NCI-H146 (cell line): Measurements from ENCODE around the gene CYGB.

Experiments
- DNase-seq: peaks from one replicate; lab custom pipeline; 2025; lab: John Stamatoyannopoulos, UW

CYGB gene

DNA sequence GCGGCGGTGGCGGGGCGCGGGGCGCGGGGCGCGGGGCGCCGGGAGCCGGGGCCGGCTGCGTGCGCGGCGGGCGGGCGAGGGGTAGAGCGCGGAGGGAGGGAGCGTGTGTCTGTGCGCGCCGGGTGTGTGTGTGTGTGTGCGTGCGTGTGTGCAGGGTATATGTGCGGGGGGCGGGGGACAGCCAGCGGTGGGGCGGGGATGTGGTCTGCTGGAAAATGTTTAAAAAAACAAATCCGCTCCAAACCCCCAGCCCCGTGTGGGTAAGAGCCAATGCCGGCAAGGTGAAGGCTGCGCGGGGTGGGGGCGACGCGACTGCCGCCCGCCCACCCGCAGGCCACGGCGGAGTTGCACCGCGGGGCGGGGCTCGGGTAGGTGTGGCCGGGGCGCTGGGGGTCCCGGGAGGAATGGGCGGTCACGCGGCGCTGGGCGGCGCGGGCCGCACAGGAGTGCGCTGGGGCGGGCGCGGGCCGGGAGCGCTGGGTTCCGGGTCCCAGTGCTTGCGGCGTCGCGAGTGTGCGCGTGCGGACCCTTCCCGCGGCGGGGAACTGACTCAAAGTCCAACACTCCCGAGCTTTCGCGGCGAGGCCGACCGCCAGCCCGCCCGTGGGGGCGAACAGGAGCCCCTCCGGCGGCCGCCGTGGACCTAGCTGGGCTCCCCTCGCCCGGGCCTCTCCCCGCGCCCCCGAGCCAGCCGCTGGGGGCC, at the start of gene CYGB:
Gene CYGB (minus strand): TSS at position 132 of the 703 bp plus-strand sequence. CDS start 167 bp downstream, outside the sequence.
- DNase-seq, result peak; percentile 29

DNA sequence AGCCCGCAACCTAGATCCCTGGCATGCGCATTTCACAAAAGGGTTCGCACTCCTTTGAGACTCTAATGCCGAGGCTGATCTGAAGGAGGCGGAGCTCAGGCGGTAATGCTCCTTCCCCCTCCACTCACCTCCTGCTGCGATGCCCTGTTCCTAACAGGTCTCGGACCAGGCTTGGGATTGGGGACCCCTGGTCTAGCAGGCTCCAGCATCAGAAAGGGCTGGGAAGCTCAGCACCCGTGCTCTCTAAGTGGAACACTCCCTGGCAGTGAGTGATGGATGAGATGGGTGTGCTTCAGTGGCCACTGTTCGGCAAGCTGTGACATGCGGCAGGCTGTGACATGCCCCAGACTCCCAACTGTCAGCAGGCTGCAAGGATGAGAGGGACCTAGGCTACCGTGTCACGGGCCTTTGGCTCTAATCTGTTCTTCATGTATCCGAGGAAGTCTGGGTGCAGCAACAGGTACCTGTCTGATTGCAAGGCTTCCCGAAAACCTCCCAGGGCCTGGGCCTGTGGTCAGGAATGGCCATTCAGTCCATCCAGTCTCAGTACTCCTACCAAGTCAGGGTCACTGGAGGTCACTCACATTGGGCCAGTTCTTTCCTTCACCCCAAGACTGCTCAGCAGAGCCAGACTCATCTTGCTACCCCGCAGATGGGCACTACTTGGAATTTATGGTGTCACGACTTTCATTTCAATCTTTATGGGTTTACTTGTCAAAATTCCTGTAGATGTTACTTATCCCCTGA, 49.4 kb upstream of the CYGB start:
- DNase-seq, result peak; percentile 90

DNA sequence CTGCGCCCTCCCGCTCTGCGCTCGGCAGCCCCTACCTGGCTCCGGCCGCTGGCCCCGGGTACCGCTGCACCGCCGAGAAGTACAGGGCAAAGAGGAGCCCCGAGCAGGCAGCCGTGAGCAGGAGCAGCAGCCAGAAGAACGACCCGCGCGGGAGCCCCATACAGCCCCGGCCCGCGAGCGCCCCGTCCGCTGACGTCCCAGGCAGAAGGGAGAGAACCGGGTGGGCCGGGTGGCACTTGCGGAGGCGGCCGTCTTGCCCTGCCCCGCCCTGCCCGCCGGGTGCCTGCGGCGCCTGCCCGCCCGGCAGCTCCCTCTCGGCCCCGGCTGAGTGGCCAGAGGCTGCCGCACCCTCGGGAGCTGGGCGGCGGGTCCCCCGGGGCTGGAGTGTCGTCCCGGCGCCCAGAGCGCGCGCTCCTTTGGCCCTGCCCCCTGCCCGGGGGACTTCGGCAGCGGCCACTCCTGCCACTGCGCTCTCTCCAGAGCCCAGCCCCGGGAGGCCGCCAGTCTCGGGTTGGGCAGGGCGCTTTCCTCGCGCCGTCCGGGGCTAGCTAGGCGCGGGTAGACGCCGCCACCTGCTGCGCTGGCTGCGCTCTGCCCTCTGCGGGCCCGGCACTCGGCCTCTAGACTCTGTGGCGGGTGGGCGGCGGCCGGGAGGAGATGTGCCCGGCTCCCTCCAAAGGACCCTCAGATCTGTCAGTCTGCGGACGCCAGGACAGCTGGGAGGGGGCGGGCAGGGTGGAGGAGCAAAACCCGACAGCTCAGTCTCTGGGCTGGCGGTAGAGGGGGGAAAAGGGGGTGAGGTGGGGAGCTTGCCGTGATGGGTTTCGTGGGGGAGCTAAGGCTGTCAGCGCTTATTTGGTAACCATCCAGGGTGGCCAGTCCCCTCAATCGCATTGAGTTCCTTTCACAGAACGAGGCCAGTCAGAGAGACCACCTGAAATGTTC, 48.4 kb upstream of the CYGB start, which contains the start of gene ST6GALNAC2:
Gene ST6GALNAC2 (minus strand): TSS at position 212 of the 945 bp plus-strand sequence. CDS start 52 bp downstream, at position 160.
- peak; percentile 83 for DNase-seq

DNA sequence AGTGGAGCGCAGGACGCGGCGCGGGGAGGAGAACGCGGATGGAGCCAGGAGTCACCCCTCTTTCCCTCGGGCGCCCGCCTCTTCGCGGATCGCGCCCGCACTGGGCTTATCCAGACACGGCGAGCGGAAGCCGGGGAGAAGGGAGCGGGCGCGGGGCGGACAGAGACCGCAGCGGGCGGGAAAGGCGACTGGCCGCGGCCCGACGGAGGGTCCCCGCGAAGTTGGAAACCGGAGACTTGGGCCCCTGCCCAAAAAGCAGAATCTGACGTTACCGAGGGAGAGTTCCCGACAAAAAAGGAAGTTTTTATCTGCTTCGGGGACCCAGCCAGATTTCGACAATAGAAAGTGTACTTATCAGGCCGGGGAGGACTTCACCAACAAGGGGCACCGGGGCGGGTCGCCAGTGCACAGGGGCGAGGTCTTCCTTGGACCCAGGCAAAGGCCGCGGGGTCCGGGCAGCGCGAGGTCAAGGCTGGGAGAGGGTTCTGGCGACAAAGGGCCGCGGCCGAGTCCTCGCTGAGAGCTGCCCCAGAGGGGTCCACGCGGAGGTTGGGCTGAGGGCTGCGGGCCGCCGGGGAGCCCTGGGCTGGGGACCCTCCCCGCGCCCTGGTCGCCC, 47.6 kb upstream of the CYGB start:
- DNase-seq, result no peak

DNA sequence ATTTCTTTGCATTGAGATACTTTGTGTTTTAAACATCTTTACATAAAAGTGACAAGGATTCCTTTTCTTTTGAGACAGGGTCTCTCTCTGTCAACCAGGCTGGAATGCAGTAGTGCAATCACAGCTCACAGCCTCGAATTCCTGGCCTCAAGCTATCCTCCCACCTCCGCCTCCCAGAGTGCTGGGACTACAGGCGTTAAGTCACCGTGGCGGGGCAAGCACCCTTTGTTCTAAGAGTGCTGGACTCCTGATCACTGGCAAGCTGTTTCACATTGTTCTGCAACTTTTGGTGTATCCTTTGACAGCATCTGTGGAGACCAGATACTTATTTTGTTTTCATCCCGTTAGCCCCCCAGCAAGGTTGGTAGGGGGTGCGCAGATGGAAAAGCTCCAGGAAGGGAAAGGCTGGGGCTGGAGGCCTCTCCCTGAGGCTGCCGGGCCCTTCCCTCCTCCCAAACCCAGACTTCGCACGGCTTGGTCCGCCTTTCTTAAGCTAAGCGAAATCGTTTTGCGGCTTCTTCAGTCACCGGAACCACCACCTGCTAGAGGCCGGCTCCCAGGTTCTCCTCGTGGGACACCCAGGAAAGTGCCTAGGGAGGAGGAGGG, 47.0 kb upstream of the CYGB start:
- DNase-seq, result no peak

DNA sequence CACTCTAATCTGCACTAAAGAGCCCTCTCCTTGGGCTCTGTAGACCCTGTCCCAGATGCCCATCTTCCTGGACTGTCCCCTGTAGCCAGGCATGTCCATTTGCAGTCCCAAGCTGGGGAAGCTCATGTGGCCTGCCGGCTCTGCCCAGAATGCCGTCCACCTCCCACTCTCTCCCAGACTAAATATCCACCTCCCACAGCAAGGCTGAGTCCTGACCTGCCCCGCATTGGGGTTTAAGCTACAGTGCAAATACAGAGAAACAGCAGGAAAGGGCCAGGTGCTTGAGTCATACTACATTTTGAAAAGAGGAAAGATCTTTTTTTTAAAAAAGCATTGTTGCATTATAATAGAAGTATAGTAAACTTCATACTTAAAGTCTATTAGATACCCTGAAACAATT, 45.2 kb upstream of the CYGB start:
- DNase-seq, result peak; percentile 69

DNA sequence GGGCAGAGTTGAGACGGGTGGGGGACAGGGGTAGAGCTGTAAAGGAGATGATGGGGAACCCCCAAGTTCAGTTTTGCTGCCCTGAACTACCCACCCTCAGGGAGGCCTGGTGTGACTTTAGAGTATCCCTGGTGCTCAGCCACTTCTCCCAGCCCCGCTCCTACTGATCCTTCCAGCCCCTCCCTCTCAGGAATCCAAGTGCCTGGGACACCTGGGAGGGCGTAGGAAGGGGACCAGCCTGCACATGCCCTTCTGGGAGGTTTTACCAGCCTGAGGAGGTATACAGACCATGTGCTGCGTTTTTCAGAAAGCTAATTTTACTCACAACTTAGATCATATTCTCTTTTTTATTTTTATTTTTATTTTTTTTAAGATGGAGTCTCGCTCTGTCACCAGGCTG, 44.0 kb upstream of the CYGB start:
- no peak for DNase-seq

DNA sequence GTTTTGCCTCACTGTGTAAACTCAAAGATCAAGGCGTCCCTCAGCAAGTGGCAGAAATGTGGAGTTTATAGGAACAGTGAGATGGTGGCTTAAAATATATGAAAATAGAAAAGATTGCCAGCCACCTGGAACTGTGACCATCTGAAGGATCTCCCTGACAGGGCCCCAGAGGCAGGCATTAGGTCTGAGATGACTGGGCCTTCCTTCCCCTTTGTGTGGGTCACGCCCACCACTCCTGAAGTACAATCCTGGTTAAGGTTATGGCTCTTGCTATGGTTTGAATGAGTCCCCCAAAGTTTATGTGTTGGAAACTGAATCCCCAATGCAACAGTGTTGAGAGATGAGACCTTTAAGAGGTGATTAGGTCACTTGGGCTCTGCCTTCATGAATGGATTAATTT, 41.8 kb upstream of the CYGB start:
- DNase-seq, result no peak

DNA sequence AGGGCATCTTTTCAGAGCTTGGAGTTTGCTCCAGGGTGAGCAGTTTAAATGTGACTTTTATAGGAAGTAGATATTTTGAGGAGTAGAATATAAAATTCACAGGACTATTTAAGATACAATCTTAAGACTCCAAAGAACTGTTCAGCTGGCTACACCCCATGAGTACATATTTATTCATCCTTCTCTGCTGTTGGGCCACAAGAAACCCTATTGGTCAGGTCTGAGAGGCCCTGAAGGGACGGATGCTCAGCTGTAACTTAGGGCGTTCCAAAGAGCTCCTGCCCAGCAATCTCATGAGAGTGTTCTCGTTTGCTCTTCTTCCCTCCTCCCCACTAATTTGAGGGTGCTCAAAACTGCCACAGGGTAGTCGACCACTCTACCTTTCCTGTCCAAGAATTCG, 40.9 kb upstream of the CYGB start:
- DNase-seq, result no peak

DNA sequence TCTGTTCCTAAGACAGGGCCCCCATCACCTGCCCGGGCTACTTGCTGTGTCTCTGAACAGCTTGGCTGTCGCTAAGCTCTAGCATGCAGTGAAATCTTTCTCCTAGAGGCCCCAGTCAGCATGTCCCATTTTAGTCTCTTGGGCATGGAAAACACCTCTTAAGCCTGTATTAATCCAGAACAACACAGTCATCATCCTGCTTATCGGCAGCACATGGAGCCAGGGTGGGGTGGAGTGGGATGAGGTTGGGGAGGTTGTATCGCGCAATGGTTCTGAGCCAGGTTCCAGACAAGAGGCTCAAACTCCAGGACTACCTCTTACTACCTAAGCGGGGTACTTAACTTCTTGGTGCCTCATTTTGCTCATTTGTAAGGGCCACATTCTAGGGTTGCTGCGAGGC, 40.4 kb upstream of the CYGB start:
- no peak for DNase-seq

DNA sequence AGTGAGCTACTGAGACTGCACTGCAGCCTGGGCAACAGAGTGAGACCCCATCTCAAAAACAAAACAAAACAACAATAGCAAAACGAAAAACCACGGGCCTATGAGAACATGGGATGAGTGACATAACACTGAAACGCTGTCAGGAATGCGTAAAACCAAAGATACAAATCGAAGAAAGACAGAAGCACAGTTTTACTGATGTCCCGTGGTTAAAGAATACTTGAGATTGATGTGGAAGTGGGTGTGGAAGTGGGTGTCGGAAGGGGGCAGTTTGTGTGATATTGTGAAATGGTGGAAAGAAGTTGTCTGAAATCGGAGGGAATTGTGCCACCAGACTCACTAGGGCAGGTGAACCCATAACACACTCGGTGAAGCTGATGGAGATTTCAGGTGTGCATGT, 38.7 kb upstream of the CYGB start:
- no peak for DNase-seq

DNA sequence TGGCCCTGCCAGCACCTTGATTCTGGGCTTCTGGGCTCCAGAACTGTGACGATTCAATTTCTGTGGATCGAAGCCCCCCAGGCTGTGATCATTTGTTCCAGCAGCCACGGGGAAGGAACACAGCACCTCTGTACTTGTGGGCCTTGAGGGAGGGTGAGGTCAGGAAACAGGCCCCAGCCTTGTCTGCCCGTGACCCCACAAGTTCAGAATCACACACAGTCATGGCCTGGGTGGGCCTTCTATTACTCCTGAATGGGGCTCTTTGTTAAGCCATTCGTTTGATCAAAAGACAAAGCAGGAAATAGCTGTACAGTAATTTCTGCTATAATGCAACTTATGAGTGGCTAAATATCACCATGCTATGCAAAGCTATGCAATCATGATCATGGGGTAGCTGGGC, 38.1 kb upstream of the CYGB start:
- no peak for DNase-seq

DNA sequence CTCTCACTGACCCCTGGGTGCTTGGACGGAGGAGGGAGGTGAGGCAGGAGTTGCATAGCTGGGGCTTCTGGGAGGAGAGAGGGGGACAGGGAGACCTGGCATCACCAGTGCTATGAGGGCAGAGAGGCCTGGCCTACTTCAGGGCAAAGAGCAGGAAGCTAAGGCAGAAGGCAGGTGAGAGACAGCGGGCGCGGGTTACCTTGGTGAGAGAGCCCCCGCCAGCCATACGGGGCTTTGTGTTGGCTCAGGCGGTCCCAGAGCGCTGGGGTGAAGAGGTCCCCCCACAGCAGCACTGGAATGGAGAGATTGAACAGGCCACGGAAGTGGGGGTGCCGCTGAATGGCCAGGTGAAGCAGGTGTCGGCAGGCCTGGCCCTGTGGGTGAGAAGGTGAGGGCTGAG, 36.7 kb upstream of the CYGB start:
- DNase-seq, result no peak

DNA sequence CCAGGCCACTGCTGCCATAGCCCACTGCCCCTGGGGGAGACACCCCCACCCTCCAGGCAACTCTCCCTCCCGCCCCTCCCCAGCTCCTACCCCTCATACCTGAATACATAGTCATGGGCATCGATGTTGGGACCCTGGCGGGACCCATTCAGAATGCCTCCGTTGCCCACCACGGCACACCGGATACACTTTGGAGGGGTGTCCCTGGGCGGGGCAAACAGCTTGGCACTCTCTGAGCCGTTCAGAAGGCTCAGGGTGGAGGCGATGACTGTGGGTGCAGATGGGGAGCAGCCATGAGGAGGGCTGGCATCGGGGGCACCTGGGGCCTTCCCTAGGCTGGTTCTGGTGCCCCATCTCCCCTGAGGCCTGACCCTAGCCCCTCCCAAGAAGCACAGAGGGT, 35.6 kb upstream of the CYGB start:
- no peak for DNase-seq

DNA sequence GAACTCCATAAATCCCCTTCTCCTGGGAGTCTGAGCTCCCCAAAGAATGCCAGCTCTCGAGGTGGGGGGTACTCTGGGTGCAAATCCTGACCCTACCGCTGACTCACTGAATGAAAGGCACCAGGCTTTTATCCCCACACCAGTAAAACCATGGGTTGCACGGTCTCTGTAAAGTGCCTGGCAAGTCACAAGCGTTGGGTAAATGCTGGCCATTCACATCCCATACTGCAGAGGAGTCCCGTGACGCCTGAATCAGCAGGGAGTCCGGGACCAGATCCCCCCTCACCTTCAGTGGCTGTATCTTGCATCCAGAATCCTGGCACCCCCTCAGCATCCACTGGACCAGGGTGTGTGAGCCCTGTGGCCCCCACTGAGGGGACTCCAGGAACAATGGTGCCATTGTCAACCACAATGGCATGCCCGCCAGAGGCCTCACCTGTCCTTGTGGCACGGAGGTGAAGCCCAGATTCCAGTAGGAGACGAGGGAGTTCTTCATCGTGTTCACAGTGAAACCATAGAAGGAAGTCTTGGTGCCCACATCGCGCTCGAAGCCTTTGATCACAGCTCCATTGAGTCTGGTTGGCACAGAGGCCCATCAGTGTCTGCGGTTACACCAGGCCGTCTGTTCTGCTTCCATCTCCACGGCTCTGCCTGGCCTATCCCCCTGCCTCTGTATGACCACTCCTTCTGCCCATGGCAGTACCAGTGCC, 34.8 kb upstream of the CYGB start:
- no peak for DNase-seq

DNA sequence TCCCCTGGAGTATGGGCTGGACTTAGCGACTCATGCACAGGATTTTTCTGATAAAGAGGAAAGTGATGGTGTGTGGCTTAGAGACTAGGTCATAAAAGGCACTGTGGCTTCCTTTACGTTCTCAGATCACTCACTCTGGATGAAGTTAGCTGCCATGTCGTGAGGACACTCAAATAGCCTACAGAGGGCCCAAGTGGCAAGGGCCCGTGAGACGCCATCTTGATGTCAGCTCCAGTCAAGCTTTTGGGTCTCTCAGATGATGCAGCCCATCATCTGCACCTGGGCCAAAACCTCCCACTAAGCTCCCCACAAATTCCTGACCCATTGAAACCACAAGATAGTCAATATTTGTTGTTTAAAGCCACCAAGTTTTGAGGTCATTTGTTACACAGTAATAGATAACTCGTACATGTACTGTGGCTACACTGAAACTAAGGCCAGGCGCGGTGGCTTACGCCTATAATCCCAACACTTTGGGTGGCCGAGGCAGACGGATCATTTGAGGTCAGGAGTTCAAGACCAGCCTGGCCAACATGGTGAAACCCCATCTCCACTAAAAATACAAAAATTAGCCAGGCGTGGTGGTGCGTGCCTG, 33.5 kb upstream of the CYGB start:
- DNase-seq, result no peak

DNA sequence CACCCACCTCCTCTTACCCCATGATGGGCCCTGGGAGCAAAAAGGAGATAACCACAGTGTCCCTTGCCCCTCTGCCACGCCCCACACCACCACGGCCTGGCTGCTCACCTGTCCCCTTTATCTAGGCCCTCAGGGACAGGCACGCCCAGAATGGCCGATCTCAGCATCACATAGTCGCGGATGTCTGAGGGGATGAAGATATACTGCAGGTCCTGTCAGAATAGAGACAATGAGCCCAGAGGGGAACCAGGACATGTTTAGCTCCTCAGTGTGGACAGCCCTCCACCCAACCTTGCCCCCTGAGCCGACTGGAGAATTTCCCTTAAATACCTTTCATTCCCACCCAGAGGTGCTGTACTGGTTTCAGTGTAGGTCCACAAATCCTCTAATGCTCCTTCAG, 32.9 kb upstream of the CYGB start:
- DNase-seq, result no peak

DNA sequence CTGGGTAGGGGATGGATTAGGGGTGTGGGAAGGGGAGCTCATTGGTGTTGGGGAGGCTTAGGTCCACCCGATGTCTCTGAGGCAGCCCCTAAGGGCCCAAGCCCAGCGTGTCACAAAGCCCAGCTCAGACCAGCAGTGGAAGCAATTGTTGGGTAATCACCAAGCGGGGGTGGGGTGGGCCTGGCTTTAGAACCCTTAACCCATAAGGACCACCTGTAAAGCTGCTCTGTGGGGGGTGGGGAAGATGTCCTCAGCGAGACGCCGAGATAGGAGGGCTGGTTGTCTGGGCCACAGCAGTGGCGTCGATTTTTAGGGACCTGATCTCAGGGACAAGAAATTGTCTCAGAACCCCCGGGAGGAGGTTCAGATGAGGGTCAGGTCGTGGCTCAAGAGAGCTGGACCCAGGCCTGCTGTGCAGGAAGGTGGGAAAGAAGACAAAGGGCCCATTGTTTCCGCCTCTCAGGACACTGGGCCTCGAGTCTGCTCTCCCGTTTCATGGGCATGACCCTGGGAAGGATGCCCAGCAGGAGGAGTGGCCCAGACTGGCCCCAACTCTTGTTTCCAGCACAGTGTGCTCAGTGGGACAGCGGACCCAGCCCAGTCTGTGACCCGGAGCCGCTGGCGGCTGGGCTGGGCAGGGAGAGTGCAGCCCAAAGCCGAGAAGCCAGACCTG, 32.2 kb upstream of the CYGB start:
- peak; percentile 27 for DNase-seq

DNA sequence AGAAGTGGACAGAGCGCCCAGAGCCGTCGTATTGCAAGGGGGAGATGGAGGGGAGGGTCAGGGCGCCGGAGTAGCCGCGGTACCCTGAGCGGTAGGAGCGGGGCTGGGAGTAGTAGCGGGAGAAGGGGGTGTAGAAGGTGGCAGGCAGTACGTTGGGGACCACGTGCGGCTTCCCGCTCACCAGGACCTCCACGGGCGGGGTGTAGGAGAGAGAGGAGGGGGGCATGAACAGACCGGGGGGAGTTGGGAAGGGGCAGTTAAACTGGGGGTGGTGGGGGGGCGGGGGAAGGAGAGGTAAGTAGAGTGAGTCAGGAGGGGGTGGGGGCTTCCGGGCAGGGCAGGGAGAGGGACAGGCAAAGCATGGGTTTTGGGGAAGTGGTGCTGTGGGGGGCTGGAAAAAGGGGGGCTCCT, 31.3 kb upstream of the CYGB start:
- DNase-seq, result no peak
